ACC112 (cell line): ENCODE measurements around the gene NAA35.

Source experiments
- H2AFZ ChIP-seq: fragments of 200-600 bp; sonication (generic); one replicate; pipeline ENCODE4 v1.6.0; 2017; ENCODE audit warnings: antibody characterized with exemption, low read length; ENCODE audit not compliant: unreplicated experiment
- H3K27ac ChIP-seq: fragments of 200-600 bp; sonication (generic); 2 replicates; pipeline ENCODE4 v1.5.1; 2014; ENCODE audit warnings: low read depth, mild to moderate bottlenecking, antibody characterized with exemption, low read length, moderate library complexity
- H3K27me3 ChIP-seq: fragments of 200-600 bp; sonication (generic); 2 replicates; pipeline ENCODE4 v1.6.1; 2014; ENCODE audit warnings: mild to moderate bottlenecking, antibody characterized with exemption, low read length, moderate library complexity, mixed read lengths; ENCODE audit not compliant: insufficient read depth
- H3K36me3 ChIP-seq: fragments of 200-600 bp; sonication (generic); 2 replicates; pipeline ENCODE4 v1.6.1; 2016; ENCODE audit warnings: mild to moderate bottlenecking, antibody characterized with exemption, low read length, moderate library complexity, mixed read lengths; ENCODE audit not compliant: insufficient read depth
- H3K4me1 ChIP-seq: fragments of 200-600 bp; sonication (generic); one replicate; pipeline ENCODE4 v1.6.1; 2016; ENCODE audit warnings: low read length, mixed read lengths; ENCODE audit not compliant: insufficient read depth, unreplicated experiment, control insufficient read depth
- H3K4me3 ChIP-seq: fragments of 200-600 bp; sonication (generic); 2 replicates; pipeline ENCODE4 v1.5.1; 2014; ENCODE audit warnings: mild to moderate bottlenecking, low read depth, low read length
- H3K79me2 ChIP-seq: fragments of 200-600 bp; sonication (generic); one replicate; pipeline ENCODE4 v1.6.0; 2016; ENCODE audit warnings: low read length; ENCODE audit not compliant: control insufficient read depth, unreplicated experiment, insufficient read depth

Gene NAA35

DNA sequence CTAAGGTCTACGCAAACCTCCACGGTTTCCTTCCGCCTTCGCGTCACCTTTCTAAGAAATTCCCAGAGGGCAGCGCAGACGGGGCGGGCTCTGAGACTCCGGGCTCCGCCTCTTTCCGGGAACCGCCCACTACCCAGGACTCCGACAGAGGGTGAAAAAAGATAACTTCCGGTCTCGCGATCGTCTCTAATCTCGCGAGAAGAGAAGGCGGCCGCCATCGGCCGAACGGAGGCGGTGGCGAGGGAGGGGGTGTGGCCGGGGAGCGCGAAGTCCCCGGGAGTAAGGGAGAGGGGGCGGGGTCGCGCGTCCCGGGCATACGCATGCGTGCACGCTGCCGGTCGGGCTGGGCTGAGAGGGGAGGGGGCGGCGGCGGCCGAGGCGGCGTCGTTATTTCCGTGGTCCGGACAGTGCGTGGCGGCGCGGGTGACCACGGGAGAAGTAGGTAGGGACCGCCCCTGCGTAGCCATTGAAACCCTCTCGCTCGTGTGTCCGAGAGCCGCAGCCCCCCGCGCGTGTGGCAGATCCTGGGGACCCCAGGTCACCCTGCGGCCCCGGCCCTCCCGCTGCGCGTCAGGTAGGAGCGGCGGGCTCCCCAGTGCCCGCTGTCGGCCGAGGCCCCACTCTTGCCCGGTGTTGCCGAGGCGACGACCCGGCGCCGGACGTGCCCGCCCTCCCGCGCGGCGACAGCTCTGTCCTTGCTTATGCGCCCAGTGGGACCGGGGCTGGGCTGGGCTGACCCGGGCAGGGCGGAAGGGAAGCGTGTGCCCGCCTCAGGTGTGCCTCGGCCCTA is at the start of gene NAA35:
TSS of gene NAA35 (plus strand) at position 315 of the 790 bp plus-strand sequence. CDS start 1,014 bp downstream, outside the sequence.
- peaks cover 22% of the 10 kb centered on the region for H3K36me3 ChIP-seq
- H3K4me1 ChIP-seq = peaks cover 19% of the 10 kb centered on the region
- peaks cover 47% of the 10 kb centered on the region for H3K79me2 ChIP-seq
- no peaks in the 10 kb centered on the region for H3K27me3 ChIP-seq
- H3K27ac ChIP-seq = peak within 1 kb of the TSS; percentile 65
- H3K4me3 ChIP-seq = peak within 1 kb of the TSS; percentile 97
- H2AFZ ChIP-seq = peak within 1 kb of the TSS; percentile 57

DNA sequence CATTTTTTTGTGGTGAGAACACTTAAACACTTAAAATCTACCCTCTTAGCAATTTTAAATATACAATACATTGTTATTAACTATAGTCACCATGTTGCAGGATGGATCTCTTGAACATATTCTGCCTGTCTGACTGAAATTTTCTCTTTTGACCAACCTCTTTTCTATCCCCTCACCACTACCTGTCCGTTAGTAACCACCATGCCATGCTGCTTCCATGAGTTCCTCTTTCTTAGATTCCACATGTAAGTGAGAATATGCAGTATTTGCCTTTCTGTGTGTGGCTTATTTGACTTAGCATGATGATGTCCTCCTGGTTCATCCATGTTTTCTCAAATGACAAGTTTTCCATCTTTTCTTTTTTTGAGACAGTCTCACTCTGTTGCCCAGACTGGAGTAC is 48.5 kb upstream of the NAA35 start:
- Histone ChIP-seq H3K79me2 (no peaks in the 10 kb centered on the region), H3K4me1 (no peaks in the 10 kb centered on the region), H3K27me3 (peaks cover 12% of the 10 kb centered on the region; the same call in 1 of the 2 replicates), H3K4me3 (no peak overlapping the region), H3K27ac (no peak overlapping the region), H3K36me3 (no peaks in the 10 kb centered on the region), H2AFZ (no peak overlapping the region)

DNA sequence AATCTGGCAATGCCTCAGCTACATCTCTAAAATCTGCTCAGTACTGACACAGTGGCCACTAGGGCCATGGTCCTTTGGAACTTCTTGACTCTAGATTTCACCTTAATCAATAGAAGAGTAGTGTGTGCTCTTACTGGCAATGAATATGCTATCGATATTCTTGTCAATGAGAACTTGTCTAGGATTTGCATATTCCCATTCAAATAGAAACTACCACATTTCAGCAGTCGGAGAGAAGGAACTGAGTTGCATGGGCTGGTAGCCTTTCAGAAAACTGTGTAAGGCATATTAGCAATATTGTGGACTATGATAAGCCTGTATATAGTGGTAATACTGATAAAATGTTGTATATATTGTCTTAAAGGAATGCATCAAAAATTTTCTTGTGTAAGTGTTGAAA is 45.3 kb upstream of the NAA35 start:
- Histone ChIP-seq H3K36me3 (no peaks in the 10 kb centered on the region), H3K27ac (no peak overlapping the region), H3K27me3 (peaks cover 17% of the 10 kb centered on the region; the same call in 1 of the 2 replicates), H3K79me2 (no peaks in the 10 kb centered on the region), H2AFZ (no peak overlapping the region), H3K4me1 (no peaks in the 10 kb centered on the region), H3K4me3 (no peak overlapping the region)

- no peak overlapping the region for H3K27ac ChIP-seq
These were observed 43.1 kb upstream of the NAA35 start for GRCh38 chr9:85897848-85898247.

GRCh38 chr9:85898332-85898731 is 42.6 kb upstream of the NAA35 start:
- no peaks in the 10 kb centered on the region for H3K36me3 ChIP-seq
- peaks cover 13% of the 10 kb centered on the region; the same call in 1 of the 2 replicates for H3K27me3 ChIP-seq
- H3K4me3 ChIP-seq = no peak overlapping the region
- H3K27ac ChIP-seq = no peak overlapping the region
- no peaks in the 10 kb centered on the region for H3K79me2 ChIP-seq
- no peak overlapping the region for H2AFZ ChIP-seq
- H3K4me1 ChIP-seq = no peaks in the 10 kb centered on the region

More at GRCh38 chr9:85897848-85898247, 43.1 kb upstream of the NAA35 start:
- Histone ChIP-seq H3K4me1 (no peaks in the 10 kb centered on the region), H2AFZ (no peak overlapping the region), H3K4me3 (no peak overlapping the region), H3K27me3 (peaks cover 13% of the 10 kb centered on the region; the same call in 1 of the 2 replicates), H3K36me3 (no peaks in the 10 kb centered on the region), H3K79me2 (no peaks in the 10 kb centered on the region)

GRCh38 chr9:85899388-85899787 is 41.6 kb upstream of the NAA35 start:
- Histone ChIP-seq H3K4me3 (no peak overlapping the region), H3K36me3 (no peaks in the 10 kb centered on the region), H3K79me2 (no peaks in the 10 kb centered on the region), H3K27me3 (peaks cover 7% of the 10 kb centered on the region; the same call in 1 of the 2 replicates), H3K27ac (no peak overlapping the region), H2AFZ (no peak overlapping the region), H3K4me1 (no peaks in the 10 kb centered on the region)

DNA sequence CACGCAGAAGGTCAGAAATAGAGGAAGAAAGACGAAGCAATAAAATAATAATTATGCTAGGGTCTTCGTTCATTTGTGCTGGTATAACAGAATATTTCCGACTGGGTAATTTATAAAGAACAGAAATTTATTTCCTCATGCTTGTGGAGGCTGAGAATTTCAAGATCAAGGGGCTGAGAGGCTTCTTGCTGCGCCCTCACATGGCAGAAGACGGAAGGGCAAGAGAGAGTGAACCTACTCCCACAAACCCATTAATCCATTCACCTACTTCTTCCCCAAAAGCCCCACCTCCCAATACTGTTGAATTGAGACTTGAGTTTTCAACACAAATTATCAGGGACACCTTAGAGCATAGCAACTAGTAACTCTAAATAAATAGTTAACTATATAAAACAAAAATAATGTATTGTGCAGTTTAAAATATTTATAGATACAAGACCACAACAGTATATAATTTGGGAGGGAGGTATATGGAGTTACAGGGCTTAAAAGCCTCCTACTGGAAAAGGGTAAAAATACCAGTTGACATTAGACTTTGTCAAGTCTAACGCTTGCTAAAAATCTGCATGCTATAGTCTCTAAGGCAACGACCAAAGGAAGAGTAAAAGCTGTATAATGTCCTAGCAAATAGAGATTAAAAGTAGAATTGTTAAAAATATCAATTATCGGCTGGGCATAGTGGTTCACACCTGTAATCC is 40.3 kb upstream of the NAA35 start:
- H3K4me3 ChIP-seq = no peak overlapping the region
- H3K4me1 ChIP-seq = no peaks in the 10 kb centered on the region
- H3K27me3 ChIP-seq = peaks cover 7% of the 10 kb centered on the region; the same call in 1 of the 2 replicates
- H3K79me2 ChIP-seq = no peaks in the 10 kb centered on the region
- no peaks in the 10 kb centered on the region for H3K36me3 ChIP-seq
- H3K27ac ChIP-seq = no peak overlapping the region
- no peak overlapping the region for H2AFZ ChIP-seq

DNA sequence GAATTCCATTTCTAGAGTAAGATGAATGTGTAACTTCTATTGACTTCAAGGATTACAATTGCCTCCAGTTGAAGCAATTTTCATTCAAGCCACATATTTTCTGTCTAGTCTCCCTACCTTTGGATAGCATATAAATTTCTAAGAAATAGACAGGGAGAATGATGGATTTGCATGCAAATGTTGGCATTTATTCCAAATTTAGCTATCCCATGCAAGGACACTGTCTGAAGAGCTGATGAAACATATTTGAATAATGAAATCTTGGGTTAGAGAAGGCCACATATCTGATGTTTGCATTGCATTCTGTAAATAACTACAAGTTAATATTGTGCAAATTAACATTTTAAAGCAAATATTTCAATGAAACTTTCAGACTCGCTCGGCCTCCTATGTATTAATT is 36.0 kb upstream of the NAA35 start:
- no peaks in the 10 kb centered on the region for H3K79me2 ChIP-seq
- H2AFZ ChIP-seq = no peak overlapping the region
- no peaks in the 10 kb centered on the region for H3K4me1 ChIP-seq
- no peak overlapping the region for H3K4me3 ChIP-seq
- no peaks in the 10 kb centered on the region for H3K36me3 ChIP-seq
- H3K27me3 ChIP-seq = no peaks in the 10 kb centered on the region
- H3K27ac ChIP-seq = no peak overlapping the region

GRCh38 chr9:85905957-85906356 is 35.0 kb upstream of the NAA35 start:
- Histone ChIP-seq H3K27ac (no peak overlapping the region), H3K4me3 (no peak overlapping the region), H3K79me2 (no peaks in the 10 kb centered on the region), H3K27me3 (no peaks in the 10 kb centered on the region), H3K4me1 (no peaks in the 10 kb centered on the region), H2AFZ (no peak overlapping the region), H3K36me3 (no peaks in the 10 kb centered on the region)

- peaks cover 5% of the 10 kb centered on the region for H3K4me1 ChIP-seq
- no peak overlapping the region for H2AFZ ChIP-seq
- no peak overlapping the region for H3K4me3 ChIP-seq
- no peak overlapping the region for H3K27ac ChIP-seq
- H3K27me3 ChIP-seq = no peaks in the 10 kb centered on the region
- no peaks in the 10 kb centered on the region for H3K36me3 ChIP-seq
- H3K79me2 ChIP-seq = no peaks in the 10 kb centered on the region
These were observed 31.6 kb upstream of the NAA35 start for GRCh38 chr9:85909390-85909789.
